ENCODE measurements around the gene COL20A1.

GRCh38 chr20:63312273-63312672 lies 19.3 kb downstream of the COL20A1 start:
- TF ChIP-seq CTCF (IDR thresholded peaks at IDR 0.05) (no peak), POLR2AphosphoS5 (IDR thresholded peaks at IDR 0.05; ENCODE audit: insufficient read depth in 1 of 2, low read depth in 1 of 2) (no peak)

Data from vagina (tissue), 2 donors.